Measurements from ENCODE around the gene CCR9.

The CCR9 gene

DNA sequence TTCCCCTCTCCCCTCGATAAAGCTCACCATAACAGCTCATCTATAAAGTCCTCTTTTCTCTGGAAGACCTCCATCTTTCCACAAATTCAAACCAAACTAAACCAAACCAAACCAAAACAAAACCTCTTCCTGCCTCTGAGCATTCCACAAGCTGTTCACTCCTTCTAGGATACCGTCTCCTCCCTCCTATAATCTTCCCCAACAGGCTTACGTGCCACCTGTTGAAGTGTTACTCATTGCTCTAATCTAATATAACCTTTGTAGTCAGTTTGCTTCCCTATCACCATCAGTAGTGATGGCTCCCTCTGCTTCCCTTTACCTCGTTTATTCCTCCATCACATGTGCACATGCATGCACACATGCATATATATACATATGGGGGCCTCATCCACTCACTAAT, 12.7 kb upstream of the CCR9 start:
- DNase-seq, result no peak

DNA sequence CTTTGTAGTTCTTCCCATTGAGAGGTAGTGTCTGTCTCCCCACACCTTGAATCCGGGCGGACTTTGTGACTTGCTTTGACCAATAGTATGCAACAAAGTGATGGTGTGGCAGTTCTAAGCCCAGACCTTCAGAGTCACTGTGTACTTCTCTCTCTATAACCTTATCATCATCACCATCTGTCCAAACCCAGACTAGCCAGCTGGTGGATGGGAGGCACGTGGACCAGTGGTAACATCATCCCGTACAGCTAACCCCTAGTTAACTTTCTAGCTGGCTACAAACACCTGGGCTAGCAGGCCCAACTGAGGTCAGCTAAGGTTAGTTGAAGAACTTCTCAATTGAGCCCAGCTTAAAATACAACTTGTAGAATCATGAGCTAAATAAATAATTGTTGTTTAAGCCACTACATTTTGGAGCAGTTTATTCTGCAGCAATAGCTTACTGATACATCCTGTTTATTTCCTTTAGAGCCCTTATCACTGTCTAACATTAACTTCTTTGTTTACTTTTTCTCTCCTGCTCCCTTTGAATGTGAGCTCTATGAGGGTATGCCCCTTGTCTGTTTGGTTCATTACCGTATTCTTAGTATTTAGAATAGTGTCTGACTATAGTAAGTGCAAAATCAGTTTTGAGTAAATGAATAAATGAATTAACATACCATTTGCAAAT, 11.5 kb upstream of the CCR9 start:
- no peak for DNase-seq

DNA sequence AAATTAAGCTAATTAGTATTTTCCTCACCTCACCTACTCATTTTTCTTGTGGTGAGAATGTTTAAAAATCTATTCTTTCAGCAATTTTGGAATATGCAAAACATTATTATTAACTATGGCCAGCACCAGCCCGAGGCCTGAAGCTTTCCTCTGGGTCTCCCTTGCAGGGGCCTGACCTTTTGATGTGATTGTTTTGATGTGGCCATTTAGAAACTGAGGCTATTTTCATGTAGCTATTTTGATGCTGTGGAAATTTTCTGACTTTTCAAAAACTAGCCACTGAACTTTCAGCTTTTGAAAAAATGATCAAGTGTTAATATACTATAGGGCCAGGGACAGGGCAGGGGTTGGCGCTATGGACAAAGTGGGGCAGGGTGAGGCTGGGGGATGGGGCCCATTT, 8.2 kb upstream of the CCR9 start:
- no peak for DNase-seq

DNA sequence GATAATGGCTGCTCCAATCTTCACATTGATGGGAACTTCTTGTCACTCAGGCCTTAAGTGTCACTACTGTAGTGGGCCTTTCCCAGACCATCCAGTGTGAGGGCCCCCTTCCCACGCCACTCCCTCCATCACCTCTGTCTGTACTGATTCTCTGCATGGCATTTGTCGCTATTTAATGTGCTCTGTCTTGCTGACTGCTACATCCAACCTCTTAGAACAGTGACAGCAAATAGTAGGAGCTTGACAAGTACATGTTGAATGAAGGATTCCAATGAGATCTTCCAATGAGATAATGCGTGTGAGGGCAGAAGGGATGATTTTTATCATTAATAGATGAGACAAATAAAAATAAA, 5.6 kb upstream of the CCR9 start:
- no peak for DNase-seq

DNA sequence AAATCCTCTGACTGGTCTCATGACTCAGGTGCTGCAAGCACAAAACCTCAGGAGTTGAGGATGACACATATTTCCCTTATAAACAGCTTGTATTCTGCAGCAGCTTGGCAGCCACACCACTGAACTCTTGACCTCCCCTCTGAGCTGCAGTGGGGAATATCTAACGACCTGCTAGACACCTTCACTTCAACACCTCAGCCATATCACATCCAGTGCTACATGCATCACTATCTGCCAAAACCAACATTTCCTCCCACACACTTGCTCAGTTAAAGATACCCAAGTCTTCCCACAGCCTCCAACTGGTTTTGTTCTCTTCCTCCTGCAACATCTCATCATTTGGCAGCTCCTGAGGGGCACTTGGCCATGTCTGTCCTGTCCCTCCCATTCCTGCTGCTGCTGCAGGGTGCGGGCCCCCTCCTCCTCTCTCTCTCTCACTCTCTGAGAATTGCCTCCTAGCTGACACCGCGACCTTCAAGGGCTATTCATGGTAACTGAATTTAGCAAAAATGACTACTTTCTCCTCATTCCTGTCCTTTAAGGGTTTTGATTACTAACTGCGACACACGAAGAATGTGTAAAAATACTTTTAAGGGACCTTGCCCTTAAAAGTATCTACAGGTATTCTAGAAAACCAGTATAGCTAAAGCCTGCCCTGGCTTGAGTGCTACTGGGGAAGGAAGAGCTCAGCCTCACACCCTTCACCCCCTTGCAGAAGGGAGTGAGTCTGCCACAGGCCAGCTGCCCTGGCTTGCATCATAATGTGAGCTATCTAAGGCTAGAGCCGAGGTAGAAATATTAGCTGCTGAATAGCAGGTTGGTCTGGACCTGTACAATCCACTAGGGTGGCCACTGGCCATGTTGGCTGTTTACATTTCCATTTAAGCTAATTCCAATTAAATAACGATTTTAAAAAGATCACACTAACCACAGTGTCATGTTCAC, 5.0 kb upstream of the CCR9 start:
- no peak for DNase-seq

DNA sequence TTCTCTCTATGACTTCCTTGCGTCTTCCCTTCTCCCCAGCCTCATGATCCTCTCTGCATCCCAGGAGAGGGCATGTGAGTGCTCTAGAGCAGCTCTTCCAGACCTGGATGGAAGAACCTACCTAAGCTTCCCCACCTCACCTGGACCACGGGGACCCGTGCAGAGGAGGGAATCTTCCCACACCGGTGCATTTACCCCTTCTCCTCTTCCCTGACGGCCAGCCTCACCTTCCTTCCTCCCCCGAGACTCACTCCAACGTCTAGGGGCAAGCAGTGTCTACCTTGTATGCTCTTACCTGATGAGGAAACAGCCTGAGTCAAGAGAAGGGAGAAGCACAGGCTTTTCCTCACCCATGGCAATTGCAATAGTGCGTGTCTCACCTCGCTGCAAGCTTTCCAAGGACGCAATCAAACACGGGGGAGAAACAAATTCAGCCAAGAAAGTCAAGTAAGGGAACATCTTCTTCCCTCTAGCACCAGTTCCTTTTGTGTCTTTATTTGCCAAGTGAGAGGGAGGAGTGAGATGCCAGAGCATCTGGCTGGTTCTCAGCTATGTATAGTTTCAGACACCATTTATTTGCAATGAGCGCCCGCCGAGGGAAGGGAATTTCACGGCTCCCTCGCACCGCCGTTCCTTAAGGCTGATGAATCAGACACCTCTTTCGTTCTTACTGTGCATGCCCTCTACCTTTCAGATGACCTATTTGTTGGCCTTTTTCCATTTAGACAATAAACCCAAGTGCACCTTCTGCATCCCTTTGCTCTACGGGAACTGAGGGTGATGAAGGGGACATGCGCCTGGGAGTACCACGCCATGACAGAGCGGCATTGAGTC, 1.8 kb upstream of the CCR9 start:
- DNase-seq, result no peak

DNA sequence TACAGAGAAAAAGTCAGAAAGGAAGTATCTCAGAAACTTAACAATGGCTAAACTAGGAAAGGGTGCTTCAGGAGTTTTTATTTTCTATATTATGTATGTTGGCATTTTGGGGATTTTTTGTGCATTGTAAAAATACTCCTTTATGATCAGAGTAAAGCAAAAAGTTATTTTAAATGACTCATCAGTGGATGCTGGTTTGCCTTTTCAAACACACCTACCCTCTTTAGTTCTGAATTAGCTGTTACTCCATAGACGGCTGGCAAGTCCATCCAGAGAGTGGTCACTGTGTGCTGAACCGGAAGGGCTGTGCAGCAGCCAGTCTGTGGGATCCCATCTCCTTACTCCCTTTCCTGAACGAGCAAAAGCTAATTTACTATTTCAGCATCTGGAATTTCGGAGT, 942 bp downstream of the CCR9 start:
- no peak for DNase-seq

DNA sequence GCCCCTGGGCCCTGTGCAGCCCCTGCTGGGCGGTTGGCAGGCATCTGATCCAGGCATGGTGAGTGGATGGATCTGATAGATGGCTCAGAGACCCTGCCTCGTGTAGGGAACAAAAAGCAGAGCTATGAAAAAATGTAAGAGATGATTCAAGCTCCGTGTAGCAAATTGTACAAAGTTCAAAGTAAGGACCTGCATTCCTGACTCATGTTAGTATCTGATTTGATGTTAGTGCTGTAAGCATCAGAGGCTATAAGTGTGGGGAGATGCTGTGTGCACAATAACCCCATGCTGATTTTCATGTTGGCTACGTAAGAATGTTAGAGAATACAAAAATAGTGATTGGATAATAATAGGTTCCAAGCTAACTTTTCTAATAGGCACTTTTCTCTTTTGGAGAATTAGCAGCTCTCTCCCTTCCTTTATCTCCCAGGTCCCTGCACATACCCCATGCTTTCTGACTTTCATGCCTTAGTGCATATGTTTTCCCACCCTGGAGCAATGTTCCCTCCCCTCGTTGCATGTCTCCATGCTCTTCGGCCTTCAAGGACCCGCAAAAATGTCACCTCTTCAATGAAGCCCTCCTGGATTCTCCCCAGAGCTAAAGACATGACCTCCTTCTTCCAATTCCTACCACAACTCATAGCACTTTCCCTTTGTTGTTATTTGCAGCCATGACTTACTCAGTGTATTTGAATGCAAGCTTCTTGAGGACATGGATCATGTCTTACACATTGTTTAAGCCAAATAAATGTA, 1.6 kb downstream of the CCR9 start:
- DNase-seq, result no peak

DNA sequence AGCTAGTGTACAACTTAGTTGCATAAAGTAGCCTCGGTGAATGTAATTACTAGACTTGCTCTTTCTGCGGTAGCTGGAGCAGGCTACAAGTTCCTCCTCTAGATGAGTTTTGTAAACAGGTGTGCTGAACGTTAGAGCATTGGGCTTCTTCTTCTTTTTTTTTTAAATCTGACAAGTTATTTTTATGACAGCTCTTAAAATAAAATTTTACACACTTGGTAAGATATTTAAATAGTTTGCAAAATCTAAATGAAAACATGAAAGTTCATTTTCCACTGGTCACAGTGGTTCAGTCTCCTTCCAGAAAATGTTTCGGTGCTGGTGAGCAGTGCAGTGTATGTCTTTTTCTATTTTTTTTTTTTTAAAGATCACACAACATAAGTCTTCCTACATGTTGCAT, 3.0 kb downstream of the CCR9 start:
- no peak for DNase-seq

DNA sequence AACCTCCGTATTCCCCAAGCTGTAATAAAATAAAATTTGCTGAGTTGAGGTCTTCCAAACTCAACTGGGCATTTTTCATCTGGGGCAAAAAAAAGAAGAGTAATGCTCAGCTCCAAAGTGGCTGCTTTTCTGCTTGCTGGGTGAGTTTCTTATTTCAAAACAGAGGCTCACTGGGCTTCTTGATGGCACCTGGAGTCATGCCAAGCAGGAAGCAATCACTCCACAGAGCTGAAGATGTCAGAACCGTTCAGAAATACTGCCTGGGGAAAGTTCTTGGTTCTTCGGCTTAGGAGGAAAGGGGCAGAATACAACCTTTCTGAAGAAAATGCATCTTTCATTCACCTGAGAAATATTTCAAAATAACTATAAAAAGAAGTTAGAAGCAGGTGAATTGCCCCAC, 4.1 kb downstream of the CCR9 start:
- DNase-seq, result no peak

DNA sequence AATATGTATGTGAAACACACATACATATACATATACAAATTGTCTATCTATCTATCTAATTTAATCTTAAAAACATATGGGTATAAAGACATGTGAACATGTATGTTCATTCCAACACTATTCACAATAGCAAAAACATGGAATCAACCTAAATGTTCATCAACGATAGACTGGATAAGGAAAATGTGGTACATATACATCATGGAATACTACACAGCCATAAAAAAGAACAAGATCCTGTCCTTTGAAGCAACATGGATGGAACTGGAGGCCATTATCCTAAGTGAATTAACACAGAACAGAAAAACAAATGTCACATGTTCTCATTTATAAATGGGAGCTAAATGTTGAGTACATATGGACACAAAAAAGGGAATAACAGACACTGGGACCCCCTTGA, 5.8 kb downstream of the CCR9 start:
- DNase-seq, result no peak

DNA sequence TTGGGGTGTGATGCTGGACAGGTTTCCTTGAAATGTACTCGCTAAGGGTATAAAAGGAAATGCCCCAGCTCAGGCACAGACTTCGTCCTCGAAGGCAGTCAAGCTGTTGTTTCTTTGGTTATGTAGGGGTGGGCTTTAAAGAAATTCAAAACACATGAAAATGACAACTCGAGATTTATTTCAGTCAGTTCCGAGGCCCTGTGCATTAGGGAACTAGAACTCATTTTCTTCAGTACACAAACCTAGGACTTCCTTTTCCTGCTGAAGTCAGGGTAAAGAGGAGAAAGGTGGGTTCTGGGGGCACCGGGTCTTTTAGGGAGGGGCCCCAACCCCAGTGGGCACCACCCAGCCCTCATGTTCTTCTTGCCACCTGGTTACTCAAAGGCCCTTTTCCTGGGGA, 7.7 kb downstream of the CCR9 start:
- no peak for DNase-seq

DNA sequence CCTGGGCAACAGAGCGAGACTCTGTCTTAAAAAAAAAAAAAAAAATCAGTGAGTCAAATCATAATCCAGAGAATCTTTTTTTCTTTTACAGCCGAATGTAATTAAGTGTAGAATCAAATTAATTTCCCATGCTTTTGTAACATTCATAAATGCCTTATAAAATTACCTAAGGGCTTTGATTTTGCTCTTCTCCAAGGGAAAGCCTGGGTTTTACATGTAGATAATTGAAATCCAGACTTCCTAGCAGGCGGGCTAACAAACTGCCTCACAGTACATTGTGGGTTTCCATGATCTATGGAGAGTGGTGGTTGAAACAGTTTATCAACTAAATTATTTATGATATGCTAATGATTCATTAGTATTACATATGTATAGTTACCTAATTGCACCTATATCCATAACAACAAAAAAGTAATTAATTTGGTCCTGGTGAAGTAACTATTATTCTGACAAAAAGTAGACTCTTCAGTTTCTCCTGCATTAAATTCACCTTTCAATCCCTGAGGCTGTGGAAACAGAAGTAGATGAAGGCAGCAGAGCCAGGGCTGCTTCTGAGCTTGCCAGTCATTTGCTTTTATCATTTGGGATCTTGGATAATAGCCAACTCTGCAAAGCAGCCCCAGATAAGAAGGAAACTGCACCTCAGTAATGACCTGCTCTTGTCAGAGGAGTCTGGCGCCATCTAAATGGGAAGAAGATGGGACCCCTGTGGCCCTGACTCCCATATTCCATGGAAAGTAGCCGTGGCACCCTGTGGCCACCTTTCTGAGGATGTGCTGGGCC, 9.5 kb downstream of the CCR9 start:
- no peak for DNase-seq

DNA sequence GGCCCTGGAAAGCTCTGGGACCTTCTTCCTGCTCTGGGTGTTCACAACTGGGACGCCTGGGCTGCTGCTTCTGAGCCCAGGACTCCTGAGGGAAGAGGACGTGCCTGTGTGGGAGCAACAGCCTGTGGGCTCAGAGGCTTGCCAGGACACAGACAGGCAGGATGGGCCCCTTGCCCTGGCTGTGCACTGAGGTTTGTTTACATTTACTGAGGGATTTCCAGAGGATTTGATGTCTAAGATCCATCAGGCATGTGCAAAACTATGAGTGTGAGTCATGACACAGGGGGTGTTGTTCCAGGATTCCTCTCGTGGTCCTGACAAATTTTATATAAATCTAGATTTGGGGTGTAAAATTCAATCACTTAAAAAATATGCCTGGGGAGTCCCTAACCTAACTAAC, 10.6 kb downstream of the CCR9 start:
- DNase-seq, result no peak

DNA sequence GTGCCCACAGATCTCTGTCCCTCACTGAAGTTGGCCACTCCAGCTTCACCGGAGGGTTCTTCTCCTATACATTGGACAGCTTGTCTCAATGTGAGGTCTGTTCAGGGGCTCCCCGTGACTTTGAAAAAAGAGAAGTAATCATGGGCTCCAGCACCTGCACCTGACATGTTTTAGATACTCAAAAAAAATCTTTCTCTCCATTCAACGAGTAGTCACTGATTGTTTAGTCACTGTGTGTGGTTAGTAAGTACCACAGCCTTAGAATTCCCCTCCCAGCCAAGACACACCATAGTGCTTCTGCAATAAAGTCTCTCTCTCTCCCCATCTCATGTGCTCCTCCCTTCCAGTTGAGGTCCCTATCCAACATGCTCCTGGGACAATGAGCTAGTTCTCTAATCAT, 18.6 kb downstream of the CCR9 start:
- DNase-seq, result no peak

DNA sequence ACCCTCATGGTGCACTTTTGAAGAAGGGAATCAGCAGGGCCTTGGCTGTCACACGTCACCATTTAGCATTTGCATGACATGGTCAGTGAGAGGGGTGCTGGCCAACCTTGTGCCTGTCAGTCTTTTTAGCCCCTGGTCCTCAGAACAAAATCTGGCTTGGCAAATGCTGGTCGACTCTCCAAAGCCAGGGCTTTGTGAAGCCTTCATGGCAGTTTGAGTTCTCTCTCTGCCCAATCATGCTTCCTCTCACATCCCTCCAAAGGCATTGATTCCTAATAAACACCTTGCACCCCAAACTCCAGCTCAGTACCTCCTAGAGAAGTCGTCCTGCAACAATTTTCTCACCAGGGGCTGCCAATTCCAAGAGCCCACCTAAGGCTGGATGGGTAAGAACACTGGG, 19.4 kb downstream of the CCR9 start:
- DNase-seq, result no peak

DNA sequence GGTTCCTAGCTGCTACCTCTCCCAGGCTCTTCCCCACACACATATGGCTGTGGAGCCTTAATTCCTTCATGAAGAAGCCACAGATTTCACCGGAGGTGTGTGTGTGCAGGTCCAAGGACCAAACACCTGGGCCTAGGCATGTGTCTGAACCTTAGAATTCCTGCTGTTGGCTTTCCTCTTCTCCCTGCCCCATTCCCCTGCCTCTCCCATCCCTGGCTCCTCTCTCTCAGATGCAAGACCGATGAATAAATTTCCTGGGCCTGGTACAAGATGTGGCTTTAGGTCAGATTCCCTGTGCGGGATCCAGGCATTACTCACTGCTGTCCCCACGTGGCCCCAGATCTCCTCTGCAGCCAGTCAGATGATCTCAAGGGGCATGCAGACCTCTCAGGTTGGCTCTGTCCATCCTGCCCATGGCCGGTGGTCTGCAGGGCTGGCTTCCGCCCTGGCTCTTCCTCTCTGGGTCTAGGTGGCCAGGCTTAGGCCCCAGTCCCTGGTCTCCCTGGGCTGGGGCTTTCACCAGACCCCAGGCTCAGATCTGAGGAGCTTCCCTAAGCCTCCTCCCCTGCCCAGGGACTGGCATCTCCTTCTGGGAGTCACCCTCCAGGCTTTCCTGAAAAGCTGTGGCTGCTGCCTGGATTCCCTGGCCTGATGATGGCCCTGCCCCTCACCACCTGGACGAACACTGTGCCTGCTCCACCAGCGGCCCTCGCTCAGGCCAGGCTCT, 20.5 kb downstream of the CCR9 start:
- DNase-seq, result no peak

DNA sequence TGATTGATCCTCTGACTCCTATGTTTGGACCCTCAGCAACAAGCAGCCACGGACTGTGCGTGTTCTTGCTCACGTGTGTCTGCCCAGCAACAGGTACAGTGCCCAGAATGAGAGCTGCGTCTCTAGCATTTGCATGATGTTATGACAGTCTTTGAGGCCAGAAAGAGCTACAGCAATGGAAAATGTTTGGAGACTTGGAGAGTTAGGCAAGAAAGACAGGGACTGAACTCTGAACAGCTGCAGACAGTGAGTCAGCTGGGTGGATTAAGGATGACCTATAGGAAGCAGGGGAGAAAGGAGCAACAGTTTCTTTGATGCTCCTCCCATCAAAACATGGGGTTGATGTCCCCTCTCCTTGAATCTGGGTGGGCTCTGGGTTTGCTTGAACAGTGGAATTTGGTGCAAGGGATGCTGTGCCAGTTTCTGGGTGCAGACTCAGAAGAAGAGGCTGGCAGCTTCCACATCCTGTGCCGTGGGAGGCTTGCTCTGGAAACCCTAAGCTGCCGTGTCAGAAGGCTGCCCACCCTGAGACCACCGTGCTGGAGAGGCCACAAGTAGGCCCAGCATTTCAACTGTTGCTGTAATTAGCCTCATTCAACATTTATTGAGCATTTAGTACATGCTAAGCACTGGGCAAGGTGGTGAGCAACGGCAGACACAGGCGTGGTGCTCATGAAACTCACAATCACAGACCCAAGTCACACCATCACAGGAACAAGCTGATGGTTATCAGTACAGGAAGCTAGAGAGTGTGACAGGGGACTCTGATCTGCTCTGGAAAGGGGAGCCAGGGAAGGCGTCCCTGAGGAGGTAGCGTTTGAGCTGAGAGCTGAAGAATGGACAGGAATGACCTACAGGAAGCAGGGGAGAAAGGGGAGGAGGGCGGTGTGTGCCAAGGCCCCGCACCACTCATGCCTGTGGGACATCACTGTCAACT, 21.7 kb downstream of the CCR9 start:
- DNase-seq, result no peak

DNA sequence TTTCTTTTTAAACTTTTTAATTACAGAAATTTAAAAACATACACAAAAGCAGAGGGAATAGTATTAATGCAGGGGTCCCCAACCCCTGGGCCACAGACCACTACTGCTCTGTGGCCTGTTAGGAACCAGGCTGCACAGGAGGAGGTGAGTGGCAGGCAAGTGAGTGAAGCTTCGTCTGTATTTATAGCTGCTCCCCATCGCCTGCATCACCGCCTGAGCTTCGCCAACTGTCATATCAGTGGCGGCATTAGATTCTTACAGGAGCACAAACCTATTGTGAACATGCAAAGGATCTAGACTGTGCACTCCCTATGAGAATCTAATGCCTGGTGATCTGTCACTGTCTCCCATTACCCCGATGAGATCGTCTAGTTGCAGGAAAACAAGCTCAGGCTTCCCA, 22.4 kb downstream of the CCR9 start:
- no peak for DNase-seq

DNA sequence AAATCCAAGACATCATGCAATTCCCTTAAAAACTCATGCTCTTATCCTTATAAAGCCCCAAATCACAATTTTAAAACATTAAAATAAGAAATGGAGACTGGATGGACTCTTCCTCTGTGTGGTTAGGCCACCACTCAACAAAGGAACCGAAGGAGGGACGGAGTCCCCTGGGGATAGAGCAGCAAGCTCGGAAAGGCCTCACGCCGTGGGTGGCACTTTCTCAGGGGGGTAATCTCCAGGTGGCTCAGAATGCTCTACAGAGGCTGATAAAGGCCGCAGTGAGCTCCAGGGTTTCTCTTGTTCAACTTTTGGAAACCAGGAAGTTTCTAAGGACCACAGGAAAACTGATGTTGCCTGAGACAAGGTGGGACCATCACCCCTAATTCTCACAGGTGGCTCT, 23.2 kb downstream of the CCR9 start:
- DNase-seq, result no peak
